ENCODE data around the gene ERC2.

Gene ERC2

DNA sequence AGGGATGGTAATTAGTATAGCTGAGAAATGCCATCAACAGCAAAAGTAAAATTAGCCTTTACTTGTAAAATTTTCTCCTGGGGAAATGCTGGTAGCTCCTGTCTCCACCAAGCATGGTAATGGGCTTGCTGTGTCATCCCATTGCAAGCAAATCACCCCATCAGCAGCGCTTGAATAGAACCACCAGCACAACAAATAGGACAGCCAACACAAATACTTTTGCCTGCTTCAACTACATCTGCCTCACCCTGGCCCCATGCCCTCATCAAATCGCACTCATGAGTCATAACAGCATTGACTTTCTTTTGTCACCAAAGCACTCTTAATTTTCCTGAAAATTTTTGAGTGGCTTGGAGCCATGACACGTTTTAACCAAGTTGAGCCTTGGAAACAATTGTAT is 52.6 kb downstream of the ERC2 start:
- no peak overlapping the region for H3K4me3 ChIP-seq (ENCODE audit: control insufficient read depth, low read depth, low read length)
- TF ChIP-seq, protein P1, sequence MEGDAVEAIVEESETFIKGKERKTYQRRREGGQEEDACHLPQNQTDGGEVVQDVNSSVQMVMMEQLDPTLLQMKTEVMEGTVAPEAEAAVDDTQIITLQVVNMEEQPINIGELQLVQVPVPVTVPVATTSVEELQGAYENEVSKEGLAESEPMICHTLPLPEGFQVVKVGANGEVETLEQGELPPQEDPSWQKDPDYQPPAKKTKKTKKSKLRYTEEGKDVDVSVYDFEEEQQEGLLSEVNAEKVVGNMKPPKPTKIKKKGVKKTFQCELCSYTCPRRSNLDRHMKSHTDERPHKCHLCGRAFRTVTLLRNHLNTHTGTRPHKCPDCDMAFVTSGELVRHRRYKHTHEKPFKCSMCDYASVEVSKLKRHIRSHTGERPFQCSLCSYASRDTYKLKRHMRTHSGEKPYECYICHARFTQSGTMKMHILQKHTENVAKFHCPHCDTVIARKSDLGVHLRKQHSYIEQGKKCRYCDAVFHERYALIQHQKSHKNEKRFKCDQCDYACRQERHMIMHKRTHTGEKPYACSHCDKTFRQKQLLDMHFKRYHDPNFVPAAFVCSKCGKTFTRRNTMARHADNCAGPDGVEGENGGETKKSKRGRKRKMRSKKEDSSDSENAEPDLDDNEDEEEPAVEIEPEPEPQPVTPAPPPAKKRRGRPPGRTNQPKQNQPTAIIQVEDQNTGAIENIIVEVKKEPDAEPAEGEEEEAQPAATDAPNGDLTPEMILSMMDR (conservative IDR thresholded peaks at IDR 0.05; ENCODE audit: control insufficient read depth, insufficient read depth, low read depth, low read length) = no peak
- no peak for DNase-seq (ENCODE audit: low read depth)

GRCh38 chr3:56413911-56414310 is 54.4 kb downstream of the ERC2 start:
- DNase-seq (ENCODE audit: low read depth) = no peak
- no peak overlapping the region for H3K4me3 ChIP-seq (ENCODE audit: control insufficient read depth, low read depth, low read length)
- TF ChIP-seq, protein P1 (conservative IDR thresholded peaks at IDR 0.05; ENCODE audit: control insufficient read depth, insufficient read depth, low read depth, low read length) = no peak

GRCh38 chr3:56411166-56411565 is 57.1 kb downstream of the ERC2 start:
- DNase-seq (ENCODE audit: low read depth) = no peak
- H3K4me3 ChIP-seq (ENCODE audit: control insufficient read depth, low read depth, low read length) = no peak overlapping the region
- TF ChIP-seq, protein P1 (conservative IDR thresholded peaks at IDR 0.05; ENCODE audit: control insufficient read depth, insufficient read depth, low read depth, low read length) = no peak

- no peak overlapping the region for H3K4me3 ChIP-seq (ENCODE audit: control insufficient read depth, low read depth, low read length)
- DNase-seq (ENCODE audit: low read depth) = no peak
- TF ChIP-seq, protein P1 (conservative IDR thresholded peaks at IDR 0.05; ENCODE audit: control insufficient read depth, insufficient read depth, low read depth, low read length) = no peak
Observed at GRCh38 chr3:56410576-56410975, 57.7 kb downstream of the ERC2 start.

DNA sequence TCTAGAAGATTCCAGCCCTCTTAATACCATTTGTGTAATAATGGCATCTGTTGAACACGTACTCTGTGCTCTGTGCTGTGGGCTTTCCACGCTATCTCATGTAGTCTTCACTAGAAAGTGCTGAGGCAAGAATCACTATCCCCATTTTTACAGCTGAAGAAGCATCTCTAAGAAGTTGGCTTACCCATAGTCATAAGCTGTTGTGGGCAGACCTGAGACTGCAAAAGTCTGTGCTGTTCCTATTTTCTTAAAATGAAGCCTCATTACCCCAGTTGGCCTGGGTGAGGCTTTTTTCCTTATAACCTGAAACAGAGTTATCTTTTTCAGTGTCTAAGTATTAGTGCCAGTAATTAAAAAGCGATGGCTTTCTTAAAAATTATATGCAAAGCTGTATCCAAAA is 58.5 kb downstream of the ERC2 start:
- TF ChIP-seq, protein P1 (conservative IDR thresholded peaks at IDR 0.05; ENCODE audit: control insufficient read depth, insufficient read depth, low read depth, low read length) = no peak
- no peak for DNase-seq (ENCODE audit: low read depth)
- no peak overlapping the region for H3K4me3 ChIP-seq (ENCODE audit: control insufficient read depth, low read depth, low read length)

GRCh38 chr3:56408761-56409196 is 59.5 kb downstream of the ERC2 start:
- no peak for DNase-seq (ENCODE audit: low read depth)
- TF ChIP-seq, protein P1 (conservative IDR thresholded peaks at IDR 0.05; ENCODE audit: control insufficient read depth, insufficient read depth, low read depth, low read length) = no peak
- no peak overlapping the region for H3K4me3 ChIP-seq (ENCODE audit: control insufficient read depth, low read depth, low read length)

Measured in fibroblast of mammary gland (primary cell).